ENCODE data around the gene CAP1.

The CAP1 gene

GRCh38 chr1:40102038-40102437 lies 61.5 kb downstream of the CAP1 start:
- DNase-seq, result no peak

GRCh38 chr1:40102896-40103295 lies 62.4 kb downstream of the CAP1 start:
- DNase-seq, result no peak

GRCh38 chr1:40105028-40105427 lies 64.5 kb downstream of the CAP1 start:
- DNase-seq, result no peak

- no peak for DNase-seq
Measured at GRCh38 chr1:40107290-40107959, 66.9 kb downstream of the CAP1 start.

GRCh38 chr1:40110389-40110788 lies 69.9 kb downstream of the CAP1 start:
- no peak for DNase-seq

GRCh38 chr1:40114400-40114799 lies 73.9 kb downstream of the CAP1 start:
- DNase-seq, result no peak

- DNase-seq, result no peak
Measured at GRCh38 chr1:40120128-40120527, 79.6 kb downstream of the CAP1 start.
